Measurements from ENCODE around the gene TRIM66.

TRIM66 gene

GRCh38 chr11:8707541-8708191 lies 25.2 kb upstream of the TRIM66 start:
- no peaks in the 10 kb centered on the region for H3K27me3 Mint-ChIP-seq (ENCODE audit: low read depth)
- no peak overlapping the region for H3K27ac Mint-ChIP-seq
- H3K36me3 Mint-ChIP-seq (ENCODE audit: low read depth): no peaks in the 10 kb centered on the region
- no peaks in the 10 kb centered on the region for H3K9me3 Mint-ChIP-seq
- H3K4me3 Mint-ChIP-seq: no peak overlapping the region
- no peaks in the 10 kb centered on the region for H3K4me1 Mint-ChIP-seq (ENCODE audit: low read depth)

- no peak overlapping the region for H3K4me3 Mint-ChIP-seq
- H3K4me1 Mint-ChIP-seq (ENCODE audit: low read depth): no peaks in the 10 kb centered on the region
- H3K9me3 Mint-ChIP-seq: no peaks in the 10 kb centered on the region
- H3K27me3 Mint-ChIP-seq (ENCODE audit: low read depth): no peaks in the 10 kb centered on the region
- no peak overlapping the region for H3K27ac Mint-ChIP-seq
- H3K36me3 Mint-ChIP-seq (ENCODE audit: low read depth): no peaks in the 10 kb centered on the region
Measured at GRCh38 chr11:8706673-8707432, 24.4 kb upstream of the TRIM66 start.

GRCh38 chr11:8705146-8705545 lies 22.7 kb upstream of the TRIM66 start:
- Mint-ChIP-seq H3K9me3 (no peaks in the 10 kb centered on the region), H3K4me3 (no peak overlapping the region), H3K4me1 (ENCODE audit: low read depth) (no peaks in the 10 kb centered on the region), H3K27ac (no peak overlapping the region), H3K36me3 (ENCODE audit: low read depth) (no peaks in the 10 kb centered on the region), H3K27me3 (ENCODE audit: low read depth) (no peaks in the 10 kb centered on the region)

DNA sequence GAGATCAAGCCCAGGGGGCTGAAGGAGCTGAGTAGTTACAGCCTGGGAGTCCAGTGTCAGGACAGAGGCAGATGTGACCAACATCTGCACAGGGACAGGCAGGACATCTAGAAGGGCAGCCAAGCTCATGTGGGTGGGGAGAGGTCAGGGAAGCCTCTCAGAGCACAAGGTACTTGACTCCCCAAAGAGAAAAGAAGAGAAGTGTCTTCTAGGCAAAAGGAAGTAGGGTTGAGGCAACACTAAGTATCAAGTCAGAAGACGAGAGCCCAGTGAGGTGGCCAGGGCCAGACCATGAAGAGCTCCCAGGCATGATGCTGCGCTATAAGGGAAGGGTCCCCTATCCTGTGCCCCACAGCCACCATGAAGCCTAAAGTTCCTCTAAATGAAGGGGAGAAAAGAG lies 21.7 kb upstream of the TRIM66 start:
- Mint-ChIP-seq H3K4me3 (no peak overlapping the region), H3K4me1 (ENCODE audit: low read depth) (peaks cover 2% of the 10 kb centered on the region), H3K36me3 (ENCODE audit: low read depth) (no peaks in the 10 kb centered on the region), H3K27me3 (ENCODE audit: low read depth) (no peaks in the 10 kb centered on the region), H3K27ac (no peak overlapping the region), H3K9me3 (no peaks in the 10 kb centered on the region)

GRCh38 chr11:8702598-8702915 lies 20.1 kb upstream of the TRIM66 start:
- no peaks in the 10 kb centered on the region for H3K9me3 Mint-ChIP-seq
- no peak overlapping the region for H3K4me3 Mint-ChIP-seq
- H3K27ac Mint-ChIP-seq: no peak overlapping the region
- peaks cover 2% of the 10 kb centered on the region for H3K4me1 Mint-ChIP-seq (ENCODE audit: low read depth)
- H3K36me3 Mint-ChIP-seq (ENCODE audit: low read depth): no peaks in the 10 kb centered on the region
- no peaks in the 10 kb centered on the region for H3K27me3 Mint-ChIP-seq (ENCODE audit: low read depth)

GRCh38 chr11:8701891-8702597 lies 19.6 kb upstream of the TRIM66 start:
- no peaks in the 10 kb centered on the region for H3K27me3 Mint-ChIP-seq (ENCODE audit: low read depth)
- H3K9me3 Mint-ChIP-seq: no peaks in the 10 kb centered on the region
- no peak overlapping the region for H3K4me3 Mint-ChIP-seq
- peaks cover 2% of the 10 kb centered on the region for H3K4me1 Mint-ChIP-seq (ENCODE audit: low read depth)
- H3K27ac Mint-ChIP-seq: no peak overlapping the region
- no peaks in the 10 kb centered on the region for H3K36me3 Mint-ChIP-seq (ENCODE audit: low read depth)

DNA sequence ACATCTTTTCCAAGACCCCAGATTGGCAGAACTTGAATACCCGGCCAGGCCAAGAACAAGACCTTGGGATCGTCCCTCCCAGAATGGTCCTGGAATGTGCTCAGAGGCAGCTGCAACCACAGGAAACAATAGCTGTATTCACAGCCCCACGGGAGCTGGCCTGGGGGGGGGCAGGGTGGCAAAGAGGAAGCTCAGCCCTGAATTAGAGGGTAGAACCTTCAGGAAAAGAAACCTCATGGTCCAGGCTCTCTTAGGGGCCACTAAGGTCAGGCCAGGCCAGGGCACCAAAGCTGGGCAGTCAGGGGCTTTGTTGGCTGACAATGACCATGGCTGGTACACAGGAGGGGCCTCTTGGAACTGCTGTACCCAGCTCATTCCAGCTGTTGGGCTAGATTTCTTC lies 17.4 kb upstream of the TRIM66 start:
- H3K27me3 Mint-ChIP-seq (ENCODE audit: low read depth): no peaks in the 10 kb centered on the region
- no peak overlapping the region for H3K27ac Mint-ChIP-seq
- peaks cover 2% of the 10 kb centered on the region for H3K36me3 Mint-ChIP-seq (ENCODE audit: low read depth)

GRCh38 chr11:8698917-8699441 lies 16.5 kb upstream of the TRIM66 start:
- Mint-ChIP-seq H3K9me3 (no peaks in the 10 kb centered on the region), H3K4me3 (no peak overlapping the region), H3K27me3 (ENCODE audit: low read depth) (no peaks in the 10 kb centered on the region), H3K4me1 (ENCODE audit: low read depth) (peaks cover 4% of the 10 kb centered on the region), H3K36me3 (ENCODE audit: low read depth) (peaks cover 2% of the 10 kb centered on the region), H3K27ac (no peak overlapping the region)

More for the DNA sequence above, 17.4 kb upstream of the TRIM66 start:
- no peaks in the 10 kb centered on the region for H3K9me3 Mint-ChIP-seq
- peaks cover 4% of the 10 kb centered on the region for H3K4me1 Mint-ChIP-seq (ENCODE audit: low read depth)
- H3K4me3 Mint-ChIP-seq: no peak overlapping the region

DNA sequence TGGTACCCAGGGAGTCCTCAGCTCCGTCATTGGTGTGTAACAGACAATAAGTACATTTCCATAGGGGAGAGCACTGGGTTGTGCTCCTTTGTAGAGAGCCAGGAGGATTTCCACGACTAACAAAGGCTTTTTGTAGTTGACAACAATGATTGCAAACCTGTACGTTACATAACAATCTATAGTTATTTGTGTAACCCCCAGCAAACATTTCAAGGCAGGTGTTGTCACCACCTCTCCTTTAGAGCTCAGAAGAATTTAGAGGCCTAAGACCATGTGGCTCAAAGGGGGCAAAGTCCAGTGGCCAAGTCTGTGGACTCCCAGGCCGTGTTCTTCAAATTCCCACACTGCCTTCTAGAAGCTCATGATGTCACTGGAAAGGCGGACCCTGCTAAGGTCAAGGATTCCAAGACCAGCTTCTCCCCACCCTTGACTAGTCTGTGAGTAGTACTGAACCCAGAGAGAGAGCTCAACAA lies 15.9 kb upstream of the TRIM66 start:
- Mint-ChIP-seq H3K9me3 (no peaks in the 10 kb centered on the region), H3K4me1 (ENCODE audit: low read depth) (peaks cover 4% of the 10 kb centered on the region), H3K36me3 (ENCODE audit: low read depth) (peaks cover 2% of the 10 kb centered on the region), H3K27me3 (ENCODE audit: low read depth) (no peaks in the 10 kb centered on the region), H3K4me3 (no peak overlapping the region), H3K27ac (no peak overlapping the region)

GRCh38 chr11:8697054-8697453 lies 14.6 kb upstream of the TRIM66 start:
- H3K27me3 Mint-ChIP-seq (ENCODE audit: low read depth): no peaks in the 10 kb centered on the region
- H3K27ac Mint-ChIP-seq: no peak overlapping the region
- H3K4me3 Mint-ChIP-seq: no peak overlapping the region

GRCh38 chr11:8694137-8694536 lies 11.7 kb upstream of the TRIM66 start:
- Mint-ChIP-seq H3K4me1 (ENCODE audit: low read depth) (peaks cover 17% of the 10 kb centered on the region), H3K36me3 (ENCODE audit: low read depth) (peaks cover 12% of the 10 kb centered on the region), H3K27me3 (ENCODE audit: low read depth) (no peaks in the 10 kb centered on the region), H3K27ac (no peak overlapping the region), H3K9me3 (no peaks in the 10 kb centered on the region), H3K4me3 (no peak overlapping the region)

More at GRCh38 chr11:8697054-8697453, 14.6 kb upstream of the TRIM66 start:
- Mint-ChIP-seq H3K9me3 (no peaks in the 10 kb centered on the region), H3K36me3 (ENCODE audit: low read depth) (peaks cover 2% of the 10 kb centered on the region), H3K4me1 (ENCODE audit: low read depth) (peaks cover 4% of the 10 kb centered on the region)

DNA sequence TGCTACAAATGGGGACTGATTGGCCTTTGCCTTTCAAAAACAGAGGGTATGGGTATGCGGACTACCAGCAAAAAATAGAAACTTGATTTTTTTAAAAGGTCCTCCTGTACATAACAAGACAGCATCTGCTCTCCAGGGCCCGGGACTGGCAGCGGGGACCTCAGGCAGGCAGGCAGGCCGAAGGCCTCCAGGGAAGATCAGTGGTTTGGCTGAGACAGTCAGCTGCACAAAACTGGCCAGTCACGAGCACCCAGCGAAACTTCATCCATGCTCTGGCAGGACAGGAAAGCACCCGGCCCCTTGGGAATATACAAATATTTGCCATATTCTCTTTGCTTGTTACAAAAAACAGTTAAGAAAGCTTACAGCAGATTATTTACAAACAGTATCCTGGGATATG lies 11.1 kb upstream of the TRIM66 start:
- Mint-ChIP-seq H3K27me3 (ENCODE audit: low read depth) (no peaks in the 10 kb centered on the region), H3K4me1 (ENCODE audit: low read depth) (peaks cover 22% of the 10 kb centered on the region), H3K36me3 (ENCODE audit: low read depth) (peaks cover 16% of the 10 kb centered on the region)

DNA sequence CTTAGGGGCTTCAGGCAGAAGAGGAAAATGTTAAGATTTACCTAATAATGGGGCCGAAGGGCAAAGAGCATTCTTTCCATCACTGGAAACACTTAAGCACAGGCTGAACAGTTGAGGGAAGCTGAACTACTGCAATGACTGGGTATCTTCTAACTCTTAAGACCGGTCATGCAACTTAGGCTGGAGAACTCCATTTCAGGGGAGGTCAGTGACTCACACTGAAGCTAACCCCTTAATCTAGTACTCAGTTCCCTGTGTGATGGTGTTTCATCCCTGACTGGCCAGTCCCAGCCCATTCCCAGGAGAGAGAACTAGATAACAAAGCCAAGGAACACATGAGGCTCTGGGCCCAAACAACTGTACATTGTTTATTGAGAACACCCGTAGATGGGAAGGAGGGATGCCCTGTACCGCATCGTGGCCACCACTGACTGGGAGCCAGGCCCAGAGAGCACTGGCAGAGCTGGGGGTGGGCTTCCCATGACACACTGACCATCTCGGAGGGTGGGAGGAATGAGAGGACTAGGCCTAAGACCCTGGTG lies 10.6 kb upstream of the TRIM66 start:
- H3K27ac Mint-ChIP-seq: no peak overlapping the region

More for the DNA sequence above, 11.1 kb upstream of the TRIM66 start:
- Mint-ChIP-seq H3K9me3 (no peaks in the 10 kb centered on the region), H3K27ac (no peak overlapping the region), H3K4me3 (no peak overlapping the region)

GRCh38 chr11:8692417-8692816 lies 10.0 kb upstream of the TRIM66 start:
- Mint-ChIP-seq H3K4me1 (ENCODE audit: low read depth) (peaks cover 31% of the 10 kb centered on the region), H3K4me3 (no peak overlapping the region), H3K27me3 (ENCODE audit: low read depth) (no peaks in the 10 kb centered on the region), H3K36me3 (ENCODE audit: low read depth) (peaks cover 24% of the 10 kb centered on the region), H3K27ac (no peak overlapping the region), H3K9me3 (no peaks in the 10 kb centered on the region)

More for the DNA sequence above, 10.6 kb upstream of the TRIM66 start:
- Mint-ChIP-seq H3K4me3 (no peak overlapping the region), H3K9me3 (no peaks in the 10 kb centered on the region), H3K27me3 (ENCODE audit: low read depth) (no peaks in the 10 kb centered on the region), H3K36me3 (ENCODE audit: low read depth) (peaks cover 20% of the 10 kb centered on the region), H3K4me1 (ENCODE audit: low read depth) (peaks cover 27% of the 10 kb centered on the region)

All from T-helper 1 cell treated with Interleukin-12 subunit alpha and Interleukin-12 subunit beta and Interleukin-4 antibody, amounts not matched to agents 30 μg/mL and 1 μg/mL, for 36 hours (primary cell).